IPS-20b (cell line): ENCODE data around the gene WNT3A.

Experiments used
- H3K27ac ChIP-seq: one replicate; pipeline ENCODE4 v1.5.1; 2013; ENCODE audit warnings: low read length
- H3K27me3 ChIP-seq: 2 replicates; pipeline ENCODE4 v1.6.1; 2013; ENCODE audit warnings: mild to moderate bottlenecking, low read length, inconsistent platforms; ENCODE audit not compliant: insufficient read depth
- H3K36me3 ChIP-seq: 2 replicates; pipeline ENCODE4 v1.6.1; 2013; ENCODE audit warnings: low read depth, mild to moderate bottlenecking, inconsistent platforms, low read length, moderate library complexity; ENCODE audit not compliant: insufficient read depth
- H3K4me1 ChIP-seq: 2 replicates; pipeline ENCODE4 v1.6.1; 2013; ENCODE audit warnings: mild to moderate bottlenecking, control low read depth, inconsistent platforms, low read length, moderate library complexity; ENCODE audit not compliant: insufficient read depth
- H3K4me3 ChIP-seq: 2 replicates; pipeline ENCODE4 v1.5.1; 2013; ENCODE audit warnings: mild to moderate bottlenecking, low read length, inconsistent platforms
- H3K9ac ChIP-seq: 2 replicates; pipeline ENCODE4 v1.6.1; 2013; ENCODE audit warnings: low read depth, mild to moderate bottlenecking, inconsistent platforms, low read length, moderate library complexity
- H3K9me3 ChIP-seq: 2 replicates; pipeline ENCODE4 v1.6.1; 2013; ENCODE audit warnings: mild to moderate bottlenecking, low read depth, low read length, inconsistent platforms; ENCODE audit not compliant: insufficient read depth

Gene WNT3A

GRCh38 chr1:228089519-228090380, 83.0 kb downstream of the WNT3A start:
- Histone ChIP-seq H3K27ac (no peak overlapping the region), H3K4me1 (peaks cover 8% of the 10 kb centered on the region), H3K9me3 (peaks cover 9% of the 10 kb centered on the region), H3K27me3 (no peaks in the 10 kb centered on the region), H3K36me3 (peaks cover 30% of the 10 kb centered on the region), H3K4me3 (no peak overlapping the region), H3K9ac (no peak overlapping the region)

DNA sequence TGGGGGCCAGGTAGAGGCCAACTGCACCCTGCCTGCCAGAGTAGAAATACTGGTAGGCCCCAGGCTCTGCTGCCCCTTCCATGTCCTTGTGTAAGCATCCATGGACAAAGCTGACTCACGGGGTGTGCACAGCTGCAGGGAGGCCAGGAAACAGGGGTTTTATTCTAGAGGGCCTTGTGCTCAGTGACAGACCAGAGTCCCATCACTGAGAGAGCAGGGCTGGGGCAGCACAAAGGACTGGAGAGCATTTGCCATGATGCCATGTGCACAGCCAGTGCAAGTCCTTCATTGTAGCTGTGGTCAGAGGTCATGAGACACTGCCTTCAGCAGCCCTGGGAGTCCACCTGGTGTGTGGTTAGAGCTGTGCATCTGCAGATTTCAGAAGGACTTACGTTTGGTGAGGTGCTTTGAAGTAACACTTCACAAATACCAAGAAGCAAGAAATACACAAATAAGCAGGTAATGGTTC, 83.8 kb downstream of the WNT3A start:
- H3K9ac ChIP-seq = no peak overlapping the region
- no peak overlapping the region for H3K4me3 ChIP-seq
- H3K9me3 ChIP-seq = peaks cover 12% of the 10 kb centered on the region
- H3K27ac ChIP-seq = no peak overlapping the region
- H3K4me1 ChIP-seq = no peaks in the 10 kb centered on the region; the same call in 1 of the 2 replicates
- peaks cover 30% of the 10 kb centered on the region for H3K36me3 ChIP-seq
- H3K27me3 ChIP-seq = no peaks in the 10 kb centered on the region

- peaks cover 12% of the 10 kb centered on the region for H3K9me3 ChIP-seq
- no peaks in the 10 kb centered on the region for H3K27me3 ChIP-seq
- H3K36me3 ChIP-seq = peaks cover 33% of the 10 kb centered on the region
- H3K4me1 ChIP-seq = no peaks in the 10 kb centered on the region
- H3K9ac ChIP-seq = no peak overlapping the region
- H3K27ac ChIP-seq = no peak overlapping the region
- H3K4me3 ChIP-seq = no peak overlapping the region
Observed at GRCh38 chr1:228091084-228091483, 84.3 kb downstream of the WNT3A start.

- peaks cover 44% of the 10 kb centered on the region for H3K36me3 ChIP-seq
Observed at GRCh38 chr1:228092342-228093049, 85.7 kb downstream of the WNT3A start.

GRCh38 chr1:228093050-228093906, 86.5 kb downstream of the WNT3A start:
- peaks cover 47% of the 10 kb centered on the region for H3K36me3 ChIP-seq
- H3K9me3 ChIP-seq = peaks cover 12% of the 10 kb centered on the region
- H3K27ac ChIP-seq = no peak overlapping the region
- H3K4me3 ChIP-seq = no peak overlapping the region
- no peaks in the 10 kb centered on the region for H3K4me1 ChIP-seq
- H3K9ac ChIP-seq = no peak overlapping the region
- no peaks in the 10 kb centered on the region for H3K27me3 ChIP-seq

More at GRCh38 chr1:228092342-228093049, 85.7 kb downstream of the WNT3A start:
- Histone ChIP-seq H3K9me3 (peaks cover 12% of the 10 kb centered on the region), H3K4me3 (no peak overlapping the region), H3K27me3 (no peaks in the 10 kb centered on the region), H3K4me1 (no peaks in the 10 kb centered on the region), H3K27ac (no peak overlapping the region), H3K9ac (no peak overlapping the region)

DNA sequence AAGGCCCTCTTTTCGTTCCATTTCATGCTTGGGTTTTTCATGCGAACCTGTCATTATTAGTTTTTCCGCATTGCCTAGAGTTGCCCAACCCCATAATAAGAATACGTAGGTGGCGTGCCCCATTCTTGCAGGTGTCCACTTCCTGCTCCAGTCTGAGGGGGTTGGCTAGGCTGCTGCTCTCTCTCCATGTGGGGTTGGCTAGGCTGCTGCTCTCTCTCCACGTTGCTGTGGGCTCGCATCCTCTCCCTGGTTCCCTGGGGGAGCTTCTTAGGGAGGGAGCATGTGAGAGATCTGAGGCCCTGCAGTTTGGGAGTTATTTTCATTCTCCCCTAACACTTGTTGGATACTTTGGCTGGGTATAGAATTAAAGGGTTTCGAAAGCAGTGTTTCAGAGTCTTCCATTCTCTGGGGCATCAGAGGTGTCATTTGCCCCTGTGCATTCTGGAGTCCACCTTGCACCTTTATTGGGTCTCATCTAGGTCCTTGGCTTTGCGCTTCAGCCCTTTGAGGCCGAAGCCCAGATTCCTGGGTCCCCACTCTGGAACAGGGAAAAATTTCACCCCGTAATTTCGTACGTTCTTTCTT, 87.7 kb downstream of the WNT3A start:
- H3K27ac ChIP-seq = no peak overlapping the region
- H3K27me3 ChIP-seq = no peaks in the 10 kb centered on the region
- no peak overlapping the region for H3K9ac ChIP-seq
- H3K9me3 ChIP-seq = peaks cover 12% of the 10 kb centered on the region
- peaks cover 59% of the 10 kb centered on the region for H3K36me3 ChIP-seq
- H3K4me1 ChIP-seq = no peaks in the 10 kb centered on the region
- H3K4me3 ChIP-seq = no peak overlapping the region

GRCh38 chr1:228095161-228095560, 88.4 kb downstream of the WNT3A start:
- H3K4me1 ChIP-seq = no peaks in the 10 kb centered on the region
- H3K27ac ChIP-seq = no peak overlapping the region
- peaks cover 64% of the 10 kb centered on the region for H3K36me3 ChIP-seq
- no peak overlapping the region for H3K9ac ChIP-seq
- peaks cover 12% of the 10 kb centered on the region for H3K9me3 ChIP-seq
- H3K4me3 ChIP-seq = no peak overlapping the region
- H3K27me3 ChIP-seq = no peaks in the 10 kb centered on the region

DNA sequence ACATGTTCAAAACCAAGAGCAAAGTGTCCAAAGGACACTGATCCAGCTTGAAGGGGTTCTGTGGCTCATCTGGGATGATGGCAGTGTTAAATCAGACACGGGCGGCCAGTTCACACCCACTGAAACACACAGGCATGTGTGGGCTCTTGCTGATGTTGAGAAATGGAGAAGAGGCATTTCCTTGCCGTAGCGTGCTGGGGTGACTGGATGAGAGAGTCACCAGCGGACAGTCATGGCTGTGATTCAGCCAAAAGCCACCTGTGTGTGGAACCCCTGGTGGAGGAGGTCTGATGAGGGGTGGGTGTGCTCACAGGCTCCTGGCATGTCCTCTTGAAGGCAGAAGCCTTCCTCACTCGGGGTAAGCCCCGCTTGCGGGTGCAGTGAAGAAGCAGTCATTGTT, 89.1 kb downstream of the WNT3A start:
- peaks cover 66% of the 10 kb centered on the region for H3K36me3 ChIP-seq

GRCh38 chr1:228096416-228097332, 89.9 kb downstream of the WNT3A start:
- H3K36me3 ChIP-seq = peaks cover 62% of the 10 kb centered on the region
- no peak overlapping the region for H3K27ac ChIP-seq
- no peaks in the 10 kb centered on the region for H3K27me3 ChIP-seq
- peaks cover 12% of the 10 kb centered on the region for H3K9me3 ChIP-seq
- no peak overlapping the region for H3K4me3 ChIP-seq
- no peak overlapping the region for H3K9ac ChIP-seq
- no peaks in the 10 kb centered on the region for H3K4me1 ChIP-seq

More for the DNA sequence above, 89.1 kb downstream of the WNT3A start:
- no peaks in the 10 kb centered on the region for H3K4me1 ChIP-seq
- no peak overlapping the region for H3K4me3 ChIP-seq
- no peaks in the 10 kb centered on the region for H3K27me3 ChIP-seq
- no peak overlapping the region for H3K27ac ChIP-seq
- no peak overlapping the region for H3K9ac ChIP-seq
- H3K9me3 ChIP-seq = peaks cover 12% of the 10 kb centered on the region

DNA sequence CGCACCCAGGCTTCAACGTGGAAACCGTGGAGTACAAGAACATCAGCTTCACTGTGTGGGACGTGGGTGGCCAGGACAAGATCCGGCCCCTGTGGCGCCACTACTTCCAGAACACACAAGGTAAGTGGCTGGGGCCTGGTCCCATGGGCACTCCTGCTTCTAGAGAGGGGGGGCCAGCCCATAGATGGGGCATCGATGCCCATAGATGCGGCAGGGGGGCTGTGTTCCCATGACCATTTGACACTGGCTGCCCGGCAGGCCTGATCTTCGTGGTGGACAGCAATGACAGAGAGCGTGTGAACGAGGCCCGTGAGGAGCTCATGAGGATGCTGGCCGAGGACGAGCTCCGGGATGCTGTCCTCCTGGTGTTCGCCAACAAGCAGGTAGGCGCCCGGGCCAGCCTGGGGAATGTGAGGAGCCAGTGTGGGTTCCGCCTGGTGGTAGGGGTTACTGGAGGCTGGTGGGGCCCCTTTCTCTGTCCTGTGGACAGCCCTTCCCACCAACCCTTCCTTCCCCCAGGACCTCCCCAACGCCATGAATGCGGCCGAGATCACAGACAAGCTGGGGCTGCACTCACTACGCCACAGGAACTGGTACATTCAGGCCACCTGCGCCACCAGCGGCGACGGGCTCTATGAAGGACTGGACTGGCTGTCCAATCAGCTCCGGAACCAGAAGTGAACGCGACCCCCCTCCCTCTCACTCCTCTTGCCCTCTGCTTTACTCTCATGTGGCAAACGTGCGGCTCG, 90.7 kb downstream of the WNT3A start:
- peaks cover 56% of the 10 kb centered on the region for H3K36me3 ChIP-seq
- H3K27ac ChIP-seq = no peak overlapping the region

More for the DNA sequence above, 90.7 kb downstream of the WNT3A start:
- H3K4me3 ChIP-seq = no peak overlapping the region
- H3K4me1 ChIP-seq = no peaks in the 10 kb centered on the region
- H3K9ac ChIP-seq = no peak overlapping the region
- peaks cover 12% of the 10 kb centered on the region for H3K9me3 ChIP-seq
- no peaks in the 10 kb centered on the region for H3K27me3 ChIP-seq
